Frontal cortex (tissue), 4 donors: ENCODE results near the gene EMX1. TPM values are rescaled to one million over a fixed set of nuclear protein-coding genes. Genes with fewer than 3 reads are reported as not detected.
"Not testable (repeated sequence)": the region's sequence is repeated elsewhere in the genome, so short reads cannot be mapped to it uniquely, and the experiment has no call there.

Experiments used
- DNase-seq, 2 donors: peaks; one replicate each; pipeline ENCODE4 v3.0.0; 2012; ENCODE audit warnings: low spot score in 2 of 2
- FAIRE-seq: peaks from 2 replicates; lab custom pipeline; 2012; peaks lifted over from hg19 to GRCh38; lab: Jason Lieb, UNC
- total RNA-seq: library from RNA; depleted of rRNA; stranded (reverse); fragments of >200 nt; gene quantifications from one replicate; pipeline ENCODE4 v1.2.3, GENCODE V29; 2014
- donor health status: control.
- donor health status: control.
- donor health status: control.

The EMX1 gene
- total RNA-seq, 1 donor from 2014 or later: 11.8 TPM

GRCh38 chr2:72897785-72898584 lies 19.3 kb upstream of the EMX1 start:
- DNase-seq: no peak

GRCh38 chr2:72898585-72898906 lies 18.8 kb upstream of the EMX1 start:
- DNase-seq (no peak), FAIRE-seq (no peak)

More at GRCh38 chr2:72897785-72898584, 19.3 kb upstream of the EMX1 start:
- no peak for FAIRE-seq

- FAIRE-seq: no peak
- DNase-seq: no peak
These were observed 17.0 kb upstream of the EMX1 start for GRCh38 chr2:72900191-72900825.

GRCh38 chr2:72901426-72901825 lies 15.9 kb upstream of the EMX1 start:
- no peak for FAIRE-seq
- no peak for DNase-seq

- FAIRE-seq, DNase-seq: not testable (repeated sequence)
These were observed 9.9 kb upstream of the EMX1 start for GRCh38 chr2:72907369-72907768.

GRCh38 chr2:72908741-72909140 lies 8.6 kb upstream of the EMX1 start:
- FAIRE-seq (no peak), DNase-seq (no peak)

- FAIRE-seq (no peak), DNase-seq (no peak)
These were observed 6.1 kb upstream of the EMX1 start for GRCh38 chr2:72911256-72911655.

- FAIRE-seq (no peak), DNase-seq (no peak)
These were observed 3.7 kb upstream of the EMX1 start for GRCh38 chr2:72913486-72914205.

- no peak for FAIRE-seq
- DNase-seq: no peak
These were observed 3.1 kb upstream of the EMX1 start for GRCh38 chr2:72914206-72914559.

GRCh38 chr2:72914589-72915319 lies 2.6 kb upstream of the EMX1 start:
- no peak for DNase-seq
- FAIRE-seq: no peak

GRCh38 chr2:72915320-72915906 lies 1.9 kb upstream of the EMX1 start:
- DNase-seq (no peak), FAIRE-seq (no peak)

- DNase-seq (no peak), FAIRE-seq (no peak)
These were observed 1.2 kb upstream of the EMX1 start for GRCh38 chr2:72915907-72916742.

GRCh38 chr2:72916743-72917137 lies 579 bp upstream of the EMX1 start:
- no peak for DNase-seq
- FAIRE-seq: no peak

GRCh38 chr2:72917877-72918553 lies 696 bp downstream of the EMX1 start:
- no peak for DNase-seq
- no peak for FAIRE-seq

- DNase-seq: no peak
- no peak for FAIRE-seq
These were observed 2.3 kb downstream of the EMX1 start for GRCh38 chr2:72919414-72920317.

- DNase-seq: no peak
- FAIRE-seq: no peak
These were observed 3.2 kb downstream of the EMX1 start for GRCh38 chr2:72920318-72921087.
